ENCODE data around the gene TGM4.

TGM4 gene

DNA sequence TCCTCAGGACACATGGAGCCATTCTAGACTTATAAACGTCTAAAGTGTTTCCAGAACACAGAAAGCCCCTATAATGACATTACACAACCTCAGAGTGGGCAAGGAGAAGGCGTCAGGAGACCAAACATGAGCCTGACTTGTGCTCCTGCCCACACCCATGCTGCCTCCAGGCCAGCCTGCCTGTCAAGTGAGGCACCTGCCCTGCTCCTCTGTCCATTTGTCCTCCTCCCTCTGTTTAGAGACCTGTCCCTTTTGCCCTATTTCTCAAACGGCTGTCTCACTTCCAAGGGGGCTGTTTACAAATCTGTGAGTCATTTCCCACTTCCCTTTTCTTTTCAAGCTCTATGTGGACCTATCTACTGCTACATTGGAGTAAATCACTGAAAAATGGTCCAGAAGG, 80.6 kb downstream of the TGM4 start:
- DNase-seq (ENCODE audit: low read depth in 2 of 2) = no peak

- no peak for DNase-seq (ENCODE audit: low read depth in 2 of 2)
These were observed 81.5 kb downstream of the TGM4 start for GRCh38 chr3:44955917-44956316.

DNA sequence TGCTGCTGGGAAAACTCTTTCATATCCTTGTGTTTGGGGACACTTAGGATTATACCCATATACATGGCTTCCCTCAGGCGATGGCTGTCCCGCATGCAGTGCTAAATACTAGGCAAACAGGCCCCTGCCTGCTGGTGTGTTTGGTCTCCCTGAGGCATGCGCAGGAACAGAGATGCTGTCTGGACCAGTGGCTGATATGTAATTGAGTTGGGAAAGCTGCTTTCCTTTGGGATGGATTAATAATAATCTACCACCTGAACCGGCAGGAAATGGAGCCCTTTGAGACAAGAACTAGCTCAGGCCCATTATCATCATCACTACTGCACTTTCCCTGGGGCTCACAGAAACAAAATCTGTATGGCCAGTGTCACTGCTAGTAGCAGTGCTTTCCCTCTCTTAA, 83.6 kb downstream of the TGM4 start:
- no peak for DNase-seq (ENCODE audit: low read depth in 2 of 2)

- no peak for DNase-seq (ENCODE audit: low read depth in 2 of 2)
These were observed 84.0 kb downstream of the TGM4 start for GRCh38 chr3:44958386-44958785.

DNA sequence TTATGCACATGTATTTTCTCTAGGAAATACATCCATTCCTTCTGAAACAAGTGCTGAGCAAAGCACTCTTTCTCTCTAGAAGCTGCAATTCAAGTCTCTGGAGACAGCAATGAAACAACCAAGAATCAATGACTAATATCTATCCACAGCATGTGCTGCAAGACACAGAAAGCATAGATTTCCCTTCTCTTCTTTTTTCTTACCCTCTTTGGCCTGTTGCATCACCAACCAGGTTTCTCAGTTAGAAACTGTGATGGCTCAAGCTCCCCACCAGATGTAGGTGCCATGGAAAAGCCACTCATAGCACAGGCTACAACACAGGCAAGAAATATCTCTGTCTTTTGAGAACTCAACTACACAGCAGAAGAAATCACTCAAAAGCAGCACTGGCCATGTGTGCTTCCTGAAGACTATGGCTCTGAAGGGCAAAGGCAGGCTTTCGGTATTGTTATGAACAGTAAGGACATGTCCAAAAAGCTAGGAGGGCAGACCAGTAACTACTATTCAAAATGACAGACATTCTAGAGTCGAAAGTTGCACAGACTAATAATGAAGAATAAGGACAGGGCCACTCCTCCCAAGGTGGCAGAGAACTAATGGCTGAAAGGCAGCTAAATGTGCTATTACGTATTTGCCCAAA, 86.1 kb downstream of the TGM4 start:
- no peak for DNase-seq (ENCODE audit: low read depth in 2 of 2)

GRCh38 chr3:44961888-44962287, 87.5 kb downstream of the TGM4 start:
- DNase-seq (ENCODE audit: low read depth in 2 of 2) = no peak

GRCh38 chr3:44962621-44963393, 88.4 kb downstream of the TGM4 start:
- DNase-seq (ENCODE audit: low read depth in 2 of 2) = no peak

- DNase-seq (ENCODE audit: low read depth in 2 of 2) = no peak
These were observed 89.3 kb downstream of the TGM4 start for GRCh38 chr3:44963571-44964325.
